Left cardiac atrium (tissue), 4 donors: ENCODE data around the gene NUMA1. TPM values are rescaled to one million over a fixed set of nuclear protein-coding genes. Genes with fewer than 3 reads are reported as not detected.

Source experiments
- ATAC-seq, 2 donors: fragments of 200-7000 bp; cut with Tn5 transposase; one replicate each; pipeline ENCODE4 v1.9.1; 2020; ENCODE audit warnings: mild to moderate bottlenecking in 2 of 2, moderate library complexity in 2 of 2
- DNase-seq: peaks from one replicate; pipeline ENCODE4 v3.0.0-alpha.2; 2020
- intact Hi-C, 2 donors: fragments of 100-400 bp; cut with DNase I; formaldehyde crosslinking; loops; one replicate each; pipeline versions ENCODE4 v1.14.1 to v1.15.1; 2022 to 2023
- long read RNA-seq: library from polyadenylated mRNA; unstranded; transcript quantifications from one replicate; pipeline ENCODE4 v2.0.0, GENCODE V29; 2021
- total RNA-seq, 2 donors: library from RNA; stranded (reverse); fragmentation: NEBNext Ultra II Directional; extraction: Animal tissue kit (Norgen Biotek cat#: 25700); gene quantifications; one replicate each; pipeline ENCODE4 v1.2.1, GENCODE V29; 2021
- donor health status: DM: no; HTN: yes; CAD: no.
- donor health status: DM: no; HTN: yes; CAD: no; lungs with severe emphysema.
- donor health status: DM: yes; HTN: yes; CAD: no.
- donor health status: Dilated cardiomyopathy.

NUMA1 gene, protein sequence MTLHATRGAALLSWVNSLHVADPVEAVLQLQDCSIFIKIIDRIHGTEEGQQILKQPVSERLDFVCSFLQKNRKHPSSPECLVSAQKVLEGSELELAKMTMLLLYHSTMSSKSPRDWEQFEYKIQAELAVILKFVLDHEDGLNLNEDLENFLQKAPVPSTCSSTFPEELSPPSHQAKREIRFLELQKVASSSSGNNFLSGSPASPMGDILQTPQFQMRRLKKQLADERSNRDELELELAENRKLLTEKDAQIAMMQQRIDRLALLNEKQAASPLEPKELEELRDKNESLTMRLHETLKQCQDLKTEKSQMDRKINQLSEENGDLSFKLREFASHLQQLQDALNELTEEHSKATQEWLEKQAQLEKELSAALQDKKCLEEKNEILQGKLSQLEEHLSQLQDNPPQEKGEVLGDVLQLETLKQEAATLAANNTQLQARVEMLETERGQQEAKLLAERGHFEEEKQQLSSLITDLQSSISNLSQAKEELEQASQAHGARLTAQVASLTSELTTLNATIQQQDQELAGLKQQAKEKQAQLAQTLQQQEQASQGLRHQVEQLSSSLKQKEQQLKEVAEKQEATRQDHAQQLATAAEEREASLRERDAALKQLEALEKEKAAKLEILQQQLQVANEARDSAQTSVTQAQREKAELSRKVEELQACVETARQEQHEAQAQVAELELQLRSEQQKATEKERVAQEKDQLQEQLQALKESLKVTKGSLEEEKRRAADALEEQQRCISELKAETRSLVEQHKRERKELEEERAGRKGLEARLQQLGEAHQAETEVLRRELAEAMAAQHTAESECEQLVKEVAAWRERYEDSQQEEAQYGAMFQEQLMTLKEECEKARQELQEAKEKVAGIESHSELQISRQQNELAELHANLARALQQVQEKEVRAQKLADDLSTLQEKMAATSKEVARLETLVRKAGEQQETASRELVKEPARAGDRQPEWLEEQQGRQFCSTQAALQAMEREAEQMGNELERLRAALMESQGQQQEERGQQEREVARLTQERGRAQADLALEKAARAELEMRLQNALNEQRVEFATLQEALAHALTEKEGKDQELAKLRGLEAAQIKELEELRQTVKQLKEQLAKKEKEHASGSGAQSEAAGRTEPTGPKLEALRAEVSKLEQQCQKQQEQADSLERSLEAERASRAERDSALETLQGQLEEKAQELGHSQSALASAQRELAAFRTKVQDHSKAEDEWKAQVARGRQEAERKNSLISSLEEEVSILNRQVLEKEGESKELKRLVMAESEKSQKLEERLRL (N-terminal part only)
- 10 to 100 TPM; 73.3 to 86.7 TPM for total RNA-seq
- long read RNA-seq, partial matches to known transcripts, result 19 of 25 reads
- long read RNA-seq, other reads (novel, unspliced or antisense), result 3 of 25 reads

DNA sequence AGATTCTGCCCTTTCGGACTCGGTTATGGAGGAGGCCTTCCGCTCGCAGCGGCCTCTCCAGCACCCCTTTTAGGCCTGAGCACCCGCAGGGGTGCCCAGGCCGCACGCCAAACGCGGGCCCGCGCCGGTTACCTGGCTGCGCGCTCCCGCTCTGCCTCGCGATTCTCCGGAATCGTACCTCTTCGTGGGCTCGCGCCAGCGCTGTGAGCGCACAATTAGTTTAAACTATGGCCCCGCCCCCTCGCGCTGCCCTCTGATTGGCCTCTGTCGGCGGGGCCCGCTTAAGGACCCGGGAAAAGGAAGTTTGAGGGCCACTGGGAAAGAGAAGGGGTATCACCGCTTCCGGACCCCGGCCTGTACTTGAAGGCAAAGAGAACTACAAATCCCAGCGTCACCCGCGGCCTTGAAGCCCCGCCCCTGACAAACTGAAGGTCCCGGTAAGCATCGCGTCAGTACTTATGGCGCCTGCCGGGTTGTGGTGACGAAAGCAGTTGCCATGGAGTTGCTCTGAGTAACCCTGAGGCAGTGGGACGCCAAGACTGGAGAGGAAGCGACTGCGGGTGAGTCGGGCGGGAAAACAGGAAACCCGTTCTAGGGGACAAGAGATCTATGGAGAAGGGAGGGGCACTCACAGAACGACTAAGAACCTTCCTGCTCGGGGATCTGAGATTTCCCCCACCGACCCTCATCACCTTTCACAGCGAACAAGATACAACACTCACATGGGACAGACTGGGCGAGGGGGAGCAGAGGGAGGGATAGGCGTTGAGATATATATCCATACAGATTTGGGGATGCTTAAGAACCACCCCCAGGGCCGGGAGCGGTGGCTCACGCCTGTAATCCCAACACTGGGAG is at the start of gene NUMA1, which contains the start of gene LRRC51:
Gene NUMA1 (minus strand): TSS at position 217 of the 858 bp plus-strand sequence. CDS start 44,599 bp downstream, outside the sequence.
Gene LRRC51 (plus strand): TSS at position 525 of the 858 bp plus-strand sequence. CDS start 8,234 bp downstream, outside the sequence.
- ATAC-seq, result peak; percentile 97 to 98
- intact Hi-C loops, result no loop called here

DNA sequence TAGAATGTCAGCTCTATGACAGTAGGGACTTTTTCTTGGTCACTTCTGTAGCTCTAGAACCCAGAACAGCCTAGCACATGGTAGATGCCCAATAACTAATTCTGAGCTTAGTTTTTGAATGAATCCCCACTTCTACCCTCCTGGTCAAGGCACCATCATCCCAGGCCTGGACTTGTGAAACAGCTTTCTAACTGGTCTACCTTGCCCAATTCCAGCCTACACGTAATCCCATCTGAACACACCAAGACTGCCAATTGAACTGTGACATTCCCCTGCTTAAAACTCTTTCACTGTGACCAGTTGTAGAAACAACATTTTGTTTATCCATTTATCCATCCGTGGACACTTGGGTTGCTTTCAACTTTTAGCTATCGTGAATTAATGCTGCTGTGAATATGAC is 49.0 kb upstream of the NUMA1 start:
- ATAC-seq (no peak), DNase-seq (no peak)
- intact Hi-C loops, result no loop called here

More for the DNA sequence above, at the start of gene NUMA1, which contains the start of gene LRRC51:
- DNase-seq, result peak; percentile 100

DNA sequence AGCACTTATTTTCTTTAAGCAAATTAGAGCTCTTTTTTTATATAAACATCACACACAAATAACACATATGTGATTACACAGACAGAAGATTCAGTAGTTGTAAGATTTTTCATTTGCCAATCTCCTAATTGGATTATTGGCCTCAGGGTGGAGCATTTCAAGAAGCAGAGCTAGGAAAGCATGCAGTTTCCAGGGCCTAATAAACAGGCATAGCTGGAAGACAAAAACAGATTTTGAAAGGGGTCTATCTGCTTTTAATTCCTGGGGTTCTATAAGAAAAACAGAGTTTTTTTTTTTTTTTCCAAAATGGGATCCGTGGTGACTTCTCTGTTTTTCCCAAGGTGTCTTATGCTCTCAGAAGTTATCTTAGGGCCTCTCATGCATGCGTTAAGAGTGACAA is 47.6 kb upstream of the NUMA1 start:
- intact Hi-C loops, result no loop called here
- DNase-seq, result no peak
- ATAC-seq, result no peak

DNA sequence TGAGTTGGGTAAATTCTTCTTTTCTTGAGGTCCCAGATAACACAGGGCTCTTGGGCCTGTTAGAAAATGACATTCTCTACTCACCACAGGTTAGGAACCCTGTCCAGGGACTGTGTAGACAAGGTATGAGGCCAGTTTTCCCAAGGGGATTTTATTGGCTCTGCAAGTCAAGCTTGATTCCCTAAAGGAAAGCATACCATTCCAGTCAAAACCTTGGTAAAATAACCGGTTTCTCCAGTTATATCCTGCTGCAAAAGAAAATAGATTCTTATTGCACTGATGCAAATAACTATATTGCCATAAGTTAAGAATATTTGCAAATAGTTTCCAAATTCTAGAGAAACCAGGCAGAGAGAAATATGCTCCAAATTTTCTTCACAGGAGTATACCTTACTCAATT is 45.6 kb upstream of the NUMA1 start:
- intact Hi-C loops, result no loop called here
- ATAC-seq (no peak), DNase-seq (no peak)

DNA sequence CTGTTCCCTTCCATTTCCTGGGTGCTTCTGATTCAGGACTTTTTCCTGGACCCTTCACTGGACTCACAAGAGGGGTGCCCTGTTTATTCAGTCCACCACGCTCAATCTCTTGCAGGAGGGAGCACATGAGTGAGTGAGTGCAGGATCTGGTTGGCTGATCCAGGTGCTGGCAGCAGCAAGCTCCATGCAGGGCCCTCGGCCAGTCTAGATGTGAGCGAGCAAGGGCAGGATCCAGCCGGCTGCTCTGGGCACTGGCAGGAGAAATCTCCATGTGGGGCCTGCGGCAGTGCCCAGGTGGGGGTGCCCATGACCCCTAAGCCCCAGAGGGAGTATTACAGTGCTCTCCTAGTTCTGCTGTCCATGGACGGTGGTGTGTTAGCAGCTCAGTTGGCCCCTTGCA is 43.7 kb upstream of the NUMA1 start:
- DNase-seq (no peak), ATAC-seq (no peak)
- intact Hi-C loops, result no loop called here

DNA sequence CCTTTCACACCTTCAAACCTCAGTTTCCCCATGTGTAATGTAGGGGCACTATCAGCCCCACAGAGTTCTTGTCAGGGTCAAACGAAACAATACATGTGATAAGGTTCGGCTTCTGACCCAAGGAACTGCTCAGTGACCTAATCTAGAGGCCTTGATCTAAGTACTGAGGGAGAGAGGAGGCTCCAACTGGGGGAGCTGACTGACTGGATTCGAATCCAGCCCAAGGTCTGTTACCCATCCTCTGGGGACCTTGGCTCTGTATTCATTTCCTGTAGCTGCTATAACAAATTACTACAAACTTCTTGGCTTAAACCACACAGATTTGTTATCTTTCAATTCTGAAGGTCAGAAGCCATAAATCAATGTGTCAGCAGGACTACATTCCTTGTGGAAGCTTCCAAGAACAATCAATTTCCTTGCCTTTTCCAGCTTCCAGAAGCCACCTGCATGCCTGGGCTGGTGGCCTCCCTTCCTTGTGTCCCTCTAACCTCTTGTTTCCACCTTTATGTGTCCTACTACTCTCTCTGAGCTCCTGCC is 42.8 kb upstream of the NUMA1 start:
- ATAC-seq (no peak), DNase-seq (no peak)
- intact Hi-C loops, result no loop called here

DNA sequence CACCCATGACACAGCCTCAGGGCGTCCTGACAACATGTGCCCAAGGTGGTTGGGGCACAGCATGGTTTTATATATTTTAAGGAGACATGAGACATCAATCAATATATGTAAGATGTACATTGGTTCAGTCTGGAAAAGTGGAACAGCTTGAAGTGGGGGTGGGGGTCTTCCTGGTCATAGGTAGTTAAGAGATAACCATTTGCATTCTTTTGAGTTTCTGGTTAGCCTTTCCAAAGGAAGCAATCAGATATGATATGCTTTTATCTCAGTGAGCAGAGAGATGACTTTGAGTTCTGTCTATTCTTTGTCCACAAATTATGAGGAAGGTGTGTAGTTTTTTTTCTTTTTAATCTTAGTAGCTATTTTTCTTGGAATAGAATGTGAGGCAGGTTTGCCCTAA is 42.3 kb upstream of the NUMA1 start:
- intact Hi-C loops, result no loop called here

DNA sequence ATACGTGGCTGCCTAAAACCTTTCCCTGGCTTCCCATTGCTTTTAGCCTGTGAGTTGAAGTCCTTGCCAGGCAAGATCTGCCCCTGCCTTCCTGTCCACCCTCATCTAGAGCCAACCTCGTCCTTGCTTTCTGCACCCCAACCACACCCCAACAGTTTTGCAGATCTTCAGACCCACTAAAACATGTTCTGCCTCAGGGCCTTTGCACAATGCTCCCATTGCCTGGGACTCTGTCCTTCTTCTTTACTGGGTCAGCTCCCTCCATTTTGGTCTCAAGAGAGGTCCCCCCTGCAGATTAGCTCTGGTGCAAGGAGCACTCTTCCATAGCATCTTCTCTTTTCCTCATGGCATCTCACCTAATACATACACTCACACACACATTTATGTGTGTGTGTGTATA is 40.6 kb upstream of the NUMA1 start:
- no peak for DNase-seq
- ATAC-seq, result no peak
- intact Hi-C loops, result no loop called here

More for the DNA sequence above, 42.3 kb upstream of the NUMA1 start:
- ATAC-seq, result no peak
- DNase-seq, result no peak

DNA sequence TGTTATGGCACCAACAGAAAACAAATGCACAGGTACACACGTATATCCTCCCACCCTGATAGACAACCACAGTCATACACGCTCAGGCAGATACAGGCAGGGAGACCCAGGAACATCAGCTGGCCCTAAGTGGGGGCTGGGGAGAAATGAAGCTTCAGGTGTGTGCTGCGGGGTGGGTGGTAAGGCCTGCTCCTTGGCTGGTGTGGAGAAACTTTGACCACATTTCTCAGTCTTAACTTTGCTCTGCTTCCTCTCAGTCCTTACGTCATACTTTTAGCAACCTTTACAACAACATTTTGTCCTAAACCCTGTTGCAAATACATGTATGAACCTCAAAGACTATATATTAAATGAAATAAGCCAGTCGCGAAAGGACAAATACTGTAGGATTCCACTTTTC is 38.9 kb upstream of the NUMA1 start:
- DNase-seq (no peak), ATAC-seq (no peak)
- intact Hi-C loops, result no loop called here

DNA sequence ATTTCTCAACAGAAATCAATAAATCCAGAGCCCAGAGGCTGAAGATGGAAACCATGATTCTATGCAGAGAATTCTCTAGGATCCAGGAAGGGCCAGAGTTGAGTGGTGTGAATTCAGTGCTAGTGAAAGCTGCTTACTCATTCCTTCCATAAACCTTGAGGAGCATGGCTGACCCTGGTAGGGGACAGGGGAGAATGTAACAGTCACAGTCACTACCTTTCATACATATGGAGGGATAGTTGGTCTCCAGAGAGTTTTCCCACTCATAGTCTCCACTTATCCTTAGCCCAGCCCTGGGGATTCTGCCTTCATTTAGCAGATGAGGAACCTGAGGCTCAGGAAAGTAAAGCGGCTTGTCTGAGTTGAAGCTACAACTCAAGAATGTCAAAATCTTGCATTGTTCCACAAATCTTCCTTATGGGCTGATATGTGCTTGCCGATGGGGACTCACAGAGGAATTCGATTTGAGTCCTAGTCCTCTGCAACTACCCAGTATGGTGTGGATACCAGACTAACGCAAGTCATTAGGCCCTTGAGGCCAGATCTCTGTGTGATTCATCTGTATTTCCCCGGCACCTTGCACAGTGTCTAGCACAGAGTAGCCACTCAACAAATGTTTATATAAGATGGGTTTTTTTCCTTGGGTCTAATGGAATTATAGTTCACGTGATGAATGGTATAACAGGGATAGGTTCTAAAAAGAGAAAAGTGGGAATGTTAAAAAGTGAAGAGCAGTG is 35.8 kb upstream of the NUMA1 start:
- ATAC-seq (no peak), DNase-seq (no peak)
- intact Hi-C loops, result no loop called here

DNA sequence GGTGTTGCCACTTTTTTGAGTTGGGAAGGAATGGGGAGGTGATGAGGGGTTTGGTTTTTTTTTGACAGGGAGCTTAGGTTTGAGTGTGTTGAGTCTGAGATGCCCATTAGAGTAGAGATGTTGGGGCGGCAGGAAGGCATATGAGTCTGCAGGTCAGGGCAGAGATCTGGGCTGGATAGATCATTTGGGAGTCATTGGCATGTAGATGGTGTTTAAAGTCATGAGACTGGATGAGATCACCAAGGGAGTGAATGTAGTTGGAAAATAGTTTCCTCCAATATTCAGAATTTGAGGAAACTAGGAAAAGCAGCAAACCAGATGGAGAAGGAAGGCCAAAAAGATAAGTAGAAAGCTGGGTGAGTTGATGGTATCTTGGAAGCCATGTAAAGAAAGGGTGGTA is 34.2 kb upstream of the NUMA1 start:
- no peak for ATAC-seq
- intact Hi-C loops, result no loop called here
- DNase-seq, result no peak

DNA sequence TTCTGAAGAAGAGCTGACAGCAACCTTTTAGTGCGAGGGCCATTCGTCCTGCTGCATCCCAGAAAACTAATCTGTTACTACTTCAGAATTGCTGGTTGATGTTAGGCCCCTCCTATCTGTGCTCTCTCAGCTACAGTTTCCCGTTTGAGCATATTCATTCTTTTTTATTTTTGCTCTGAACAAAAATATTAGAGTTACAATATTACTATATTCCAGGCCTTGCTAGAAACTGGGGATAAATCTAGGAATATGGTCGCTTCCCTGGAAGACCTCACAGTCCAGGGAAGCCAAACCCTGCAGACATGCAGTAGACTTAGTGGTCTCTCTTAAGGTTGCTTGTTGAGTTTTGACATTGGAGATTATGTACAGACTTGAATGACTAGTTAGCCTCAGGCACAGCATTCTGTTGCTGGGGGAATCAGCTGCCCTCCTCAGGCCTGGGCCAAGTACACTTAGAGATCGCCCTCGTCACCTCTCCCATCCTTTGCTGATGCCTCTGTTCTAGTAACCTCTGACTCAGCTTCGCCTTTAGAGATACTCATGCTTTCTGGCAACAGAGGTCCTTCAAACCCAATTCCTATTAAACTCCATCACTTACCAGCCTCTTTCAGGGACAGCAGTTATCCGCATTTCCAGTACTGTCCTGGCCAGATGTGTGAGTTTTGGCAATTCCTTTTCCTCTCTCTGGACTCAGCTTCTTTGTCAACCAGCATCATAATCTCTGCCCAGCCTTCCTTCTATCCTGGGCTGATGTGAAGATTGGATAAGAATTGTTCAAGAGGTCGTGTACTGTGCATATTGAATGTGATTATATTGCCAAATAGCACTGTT is 32.9 kb upstream of the NUMA1 start:
- ATAC-seq (no peak), DNase-seq (no peak)
- intact Hi-C loops, result no loop called here

DNA sequence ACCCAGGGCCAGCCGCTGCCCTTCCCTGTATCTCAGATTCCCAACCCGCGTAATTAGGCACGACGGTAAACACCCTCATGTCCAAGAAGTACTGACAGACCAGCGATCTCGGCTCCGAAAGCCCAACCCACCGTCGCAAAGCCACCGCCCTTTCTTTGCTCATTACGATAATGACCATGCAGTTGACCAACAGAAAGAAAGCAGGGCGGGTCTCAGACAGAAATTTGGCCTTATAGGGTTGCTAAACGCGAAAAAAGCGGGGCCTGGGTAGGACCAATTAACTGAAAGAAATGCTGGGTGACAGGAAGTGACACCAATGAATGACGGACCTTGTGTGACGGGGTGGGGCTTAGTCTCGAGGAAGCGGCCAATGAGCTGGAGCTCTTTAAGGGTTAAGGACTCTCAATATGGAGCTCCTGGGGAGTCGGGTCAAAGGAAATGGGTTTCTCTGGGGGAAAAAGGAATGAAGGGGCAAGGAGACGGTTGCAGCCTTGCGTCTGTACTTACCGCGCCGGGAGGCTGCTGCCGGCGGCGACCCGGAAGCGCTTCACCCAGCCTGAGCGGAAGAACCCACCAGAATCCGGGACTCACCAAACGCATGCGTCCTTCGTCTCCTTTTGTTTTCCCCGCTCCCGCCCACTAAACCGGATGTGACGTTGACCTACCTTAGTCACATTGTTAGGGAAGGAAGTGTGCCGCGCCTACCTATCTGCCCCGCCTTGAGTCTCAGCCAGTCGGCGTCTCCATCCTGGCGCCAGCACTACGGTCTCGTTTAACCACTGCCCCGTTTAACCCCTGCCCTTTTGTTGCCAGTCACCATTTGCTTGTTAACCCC is 32.0 kb upstream of the NUMA1 start, which contains the start of gene ANAPC15:
Gene ANAPC15 (minus strand): TSS at position 553 of the 835 bp plus-strand sequence. CDS start 1,419 bp downstream, outside the sequence.
- ATAC-seq, result peak; percentile 94 to 96
- peak; percentile 99 for DNase-seq
- intact Hi-C loops, result no loop called here

DNA sequence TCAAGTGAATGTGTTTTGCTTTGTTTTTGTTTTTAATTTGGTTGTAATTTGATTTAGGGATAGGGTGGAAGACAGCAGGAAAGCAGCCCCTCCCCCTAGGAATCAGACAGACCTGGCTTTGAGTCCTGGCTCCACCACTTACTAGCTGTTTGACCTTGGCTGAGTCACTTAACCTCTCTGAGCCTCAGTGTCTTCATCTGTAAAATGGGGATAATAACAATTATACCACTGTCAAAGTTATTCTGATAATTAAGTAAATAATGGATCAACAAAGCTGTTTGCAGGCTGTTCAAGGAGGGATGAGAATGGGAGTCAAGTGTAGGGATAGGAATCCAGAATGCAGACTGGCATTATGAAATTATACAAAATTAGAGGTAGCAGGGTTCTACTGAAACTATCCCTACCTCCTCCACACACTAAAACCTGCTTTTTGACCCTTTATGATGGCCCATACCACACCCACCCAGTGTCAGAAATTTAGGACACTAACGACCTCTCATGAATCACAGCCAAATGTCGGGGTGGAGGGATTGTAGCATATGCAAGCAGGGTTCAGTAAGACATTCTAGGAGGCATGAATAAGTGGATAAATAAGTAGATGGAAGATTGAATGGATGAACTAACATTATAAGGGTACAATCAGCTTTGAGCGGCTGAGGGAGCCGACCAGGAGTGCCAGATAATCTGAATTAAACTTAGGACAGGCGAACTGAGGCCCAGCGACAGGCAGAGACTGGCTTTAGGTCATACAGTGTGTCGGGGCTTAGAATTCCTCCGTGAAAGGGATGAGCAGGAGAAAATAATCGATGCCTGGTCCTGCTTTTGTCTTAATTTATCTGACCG is 31.2 kb upstream of the NUMA1 start:
- intact Hi-C loops, result no loop called here
- ATAC-seq, result no peak

DNA sequence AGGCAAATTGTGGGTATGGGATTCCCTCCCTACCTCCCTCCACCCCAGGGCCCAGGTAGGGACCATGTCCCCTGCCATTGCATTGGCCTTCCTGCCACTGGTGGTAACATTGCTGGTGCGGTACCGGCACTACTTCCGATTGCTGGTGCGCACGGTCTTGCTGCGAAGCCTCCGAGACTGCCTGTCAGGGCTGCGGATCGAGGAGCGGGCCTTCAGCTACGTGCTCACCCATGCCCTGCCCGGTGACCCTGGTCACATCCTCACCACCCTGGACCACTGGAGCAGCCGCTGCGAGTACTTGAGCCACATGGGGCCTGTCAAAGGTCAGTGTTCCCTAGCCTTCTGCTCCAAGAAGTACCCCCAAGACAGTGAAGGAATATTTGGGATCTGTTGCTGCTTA is 25.5 kb upstream of the NUMA1 start, which contains the start of gene TOMT:
Gene TOMT (plus strand): TSS at position 37 of the 400 bp plus-strand sequence. CDS start 28 bp downstream, at position 65.
- intact Hi-C loops, result no loop called here
- ATAC-seq, result no peak

More for the DNA sequence above, 31.2 kb upstream of the NUMA1 start:
- no peak for DNase-seq

More for the DNA sequence above, 25.5 kb upstream of the NUMA1 start, which contains the start of gene TOMT:
- no peak for DNase-seq
